NCI-H748 treated with DMSO at 0.1 percent for 48 hours (cell line): ENCODE data around the gene CNOT6.
"Not testable (repeated sequence)": the region's sequence is repeated elsewhere in the genome, so short reads cannot be mapped to it uniquely, and the experiment has no call there.

ENCODE experiments used
- DNase-seq: peaks from one replicate; lab custom pipeline; 2025; lab: John Stamatoyannopoulos, UW

Gene CNOT6

GRCh38 chr5:180470966-180471582 is 23.1 kb upstream of the CNOT6 start:
- DNase-seq = peak; percentile 19

- no peak for DNase-seq
Observed at GRCh38 chr5:180471866-180472265, 22.3 kb upstream of the CNOT6 start.

- DNase-seq = no peak
Observed at GRCh38 chr5:180472269-180472668, 21.9 kb upstream of the CNOT6 start.

- DNase-seq = not testable (repeated sequence)
Observed at GRCh38 chr5:180473386-180473785, 20.8 kb upstream of the CNOT6 start.

GRCh38 chr5:180474569-180474968 is 19.6 kb upstream of the CNOT6 start:
- no peak for DNase-seq

- not testable (repeated sequence) for DNase-seq
Observed at GRCh38 chr5:180475969-180476524, 18.1 kb upstream of the CNOT6 start.

GRCh38 chr5:180484813-180485212 is 9.4 kb upstream of the CNOT6 start:
- DNase-seq = no peak

- no peak for DNase-seq
Observed at GRCh38 chr5:180486636-180487149, 7.5 kb upstream of the CNOT6 start.

GRCh38 chr5:180487556-180487955 is 6.6 kb upstream of the CNOT6 start:
- DNase-seq = no peak

GRCh38 chr5:180491496-180491895 is 2.7 kb upstream of the CNOT6 start:
- no peak for DNase-seq

GRCh38 chr5:180492226-180492903 is 1.8 kb upstream of the CNOT6 start:
- DNase-seq = no peak

- DNase-seq = no peak
Observed at GRCh38 chr5:180494510-180495181, 467 bp downstream of the CNOT6 start.

GRCh38 chr5:180495292-180495691 is 1.1 kb downstream of the CNOT6 start:
- no peak for DNase-seq

GRCh38 chr5:180495991-180496741 is 2.0 kb downstream of the CNOT6 start:
- DNase-seq = no peak

- not testable (repeated sequence) for DNase-seq
Observed at GRCh38 chr5:180496806-180497205, 2.6 kb downstream of the CNOT6 start.

GRCh38 chr5:180497865-180498264 is 3.7 kb downstream of the CNOT6 start:
- not testable (repeated sequence) for DNase-seq

GRCh38 chr5:180498378-180498777 is 4.2 kb downstream of the CNOT6 start:
- no peak for DNase-seq

GRCh38 chr5:180499684-180500083 is 5.5 kb downstream of the CNOT6 start:
- peak; percentile 11 for DNase-seq

GRCh38 chr5:180500300-180500699 is 6.1 kb downstream of the CNOT6 start:
- DNase-seq = not testable (repeated sequence)

- no peak for DNase-seq
Observed at GRCh38 chr5:180507661-180508060, 13.5 kb downstream of the CNOT6 start.

- no peak for DNase-seq
Observed at GRCh38 chr5:180515294-180515693, 21.1 kb downstream of the CNOT6 start.

- DNase-seq = not testable (repeated sequence)
Observed at GRCh38 chr5:180515974-180516373, 21.8 kb downstream of the CNOT6 start.
